ENCODE measurements around the gene WWOX.

Gene WWOX

GRCh38 chr16:79175286-79176057 lies 1076.0 kb downstream of the WWOX start:
- peak; percentile 30 for DNase-seq

DNA sequence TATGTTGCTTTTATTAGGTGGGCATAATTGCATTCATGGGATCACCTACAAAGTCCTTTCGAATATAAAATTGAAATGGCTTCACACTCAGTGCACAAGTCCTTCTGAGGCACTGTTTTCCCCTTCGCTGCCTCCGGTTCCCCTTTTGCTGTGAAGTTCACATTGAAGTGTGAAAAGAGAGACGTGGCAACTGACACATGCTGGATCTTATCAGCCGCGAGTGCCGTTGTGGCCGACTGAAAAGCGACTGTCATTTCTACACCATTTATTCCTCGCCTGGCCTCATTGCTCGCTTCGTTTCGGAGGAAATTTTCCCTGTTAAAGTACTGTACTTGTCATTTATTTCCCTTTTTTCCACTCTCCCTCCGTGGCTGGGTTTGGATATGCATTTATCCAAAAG lies 1077.6 kb downstream of the WWOX start:
- DNase-seq: no peak

GRCh38 chr16:79181419-79181818 lies 1082.0 kb downstream of the WWOX start:
- no peak for DNase-seq

- peak; percentile 10 for DNase-seq
Measured at GRCh38 chr16:79182616-79183015, 1083.2 kb downstream of the WWOX start.

DNA sequence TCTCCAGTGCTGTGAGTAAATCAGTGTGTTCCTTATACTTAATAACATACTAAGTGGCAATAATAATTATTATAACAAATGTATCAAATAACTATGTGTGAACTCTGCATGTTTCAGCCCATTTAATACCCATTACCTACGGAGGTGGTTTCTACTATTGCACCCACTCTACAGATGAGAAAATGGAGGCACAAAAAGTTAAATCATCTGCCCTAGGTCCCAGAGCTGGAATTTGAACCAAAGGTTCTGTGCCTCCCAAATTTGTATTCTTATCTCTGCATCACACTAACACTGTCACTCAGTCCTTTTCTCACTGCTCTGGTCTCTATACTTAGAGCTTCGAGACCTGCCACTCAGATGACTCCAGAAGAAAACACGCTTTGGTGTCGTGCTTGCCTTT lies 1084.1 kb downstream of the WWOX start:
- DNase-seq: no peak

GRCh38 chr16:79184464-79185030 lies 1085.1 kb downstream of the WWOX start:
- no peak for DNase-seq

GRCh38 chr16:79185711-79186110 lies 1086.3 kb downstream of the WWOX start:
- no peak for DNase-seq

- DNase-seq: no peak
Measured at GRCh38 chr16:79186196-79186595, 1086.7 kb downstream of the WWOX start.

DNA sequence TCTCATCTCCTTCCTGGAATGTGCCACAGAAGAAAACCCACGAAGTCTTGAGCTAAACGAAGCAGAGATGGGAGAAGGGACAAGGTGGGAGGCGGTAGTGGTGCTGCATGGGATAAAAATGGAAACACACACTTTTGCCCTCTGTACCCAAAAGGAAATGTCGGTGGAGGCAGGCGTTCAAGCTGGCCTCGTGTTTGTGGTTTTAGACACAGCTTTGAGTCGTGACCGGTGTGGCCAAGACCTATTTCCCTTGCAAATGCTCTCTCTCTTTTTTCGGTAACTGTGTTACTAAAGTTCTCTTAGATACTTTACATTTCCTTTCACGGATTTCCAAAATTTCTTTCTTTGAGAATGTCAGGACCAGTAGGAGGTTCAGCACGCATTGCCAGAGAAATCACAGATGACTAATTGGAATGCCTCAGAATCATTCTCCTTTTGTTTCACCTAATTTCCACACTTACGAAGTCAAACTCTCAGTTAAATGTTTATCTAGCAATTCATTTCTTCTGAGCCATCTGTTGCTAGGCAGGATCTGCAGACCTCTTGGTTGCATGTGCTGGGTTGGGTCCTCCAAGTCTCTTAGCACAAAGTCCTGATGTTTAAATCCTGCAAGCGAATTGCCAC lies 1088.8 kb downstream of the WWOX start:
- no peak for DNase-seq

- DNase-seq: no peak
Measured at GRCh38 chr16:79188739-79189122, 1089.3 kb downstream of the WWOX start.

- no peak for DNase-seq
Measured at GRCh38 chr16:79190542-79190941, 1091.1 kb downstream of the WWOX start.

- no peak for DNase-seq
Measured at GRCh38 chr16:79191933-79192332, 1092.5 kb downstream of the WWOX start.

GRCh38 chr16:79192904-79193303 lies 1093.5 kb downstream of the WWOX start:
- DNase-seq: no peak

DNA sequence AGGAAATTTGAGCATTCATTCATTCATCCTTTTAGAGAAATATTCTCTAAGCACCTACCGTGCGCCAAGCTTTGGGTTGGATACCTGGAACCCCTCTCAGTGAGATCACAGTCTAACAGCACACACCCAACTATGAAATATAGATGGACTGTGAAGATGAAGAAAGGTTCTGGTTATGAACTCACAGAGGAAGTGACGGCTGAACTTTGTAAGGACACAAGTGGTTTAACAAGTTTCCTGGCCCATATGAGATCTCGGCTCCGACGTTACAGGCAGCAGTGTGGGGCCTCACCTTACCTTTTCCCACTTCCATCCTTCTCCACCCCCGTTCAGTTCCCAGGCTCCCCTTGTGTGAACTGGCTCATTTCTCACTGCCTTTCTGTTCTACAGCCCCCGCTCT lies 1094.8 kb downstream of the WWOX start:
- DNase-seq: no peak

DNA sequence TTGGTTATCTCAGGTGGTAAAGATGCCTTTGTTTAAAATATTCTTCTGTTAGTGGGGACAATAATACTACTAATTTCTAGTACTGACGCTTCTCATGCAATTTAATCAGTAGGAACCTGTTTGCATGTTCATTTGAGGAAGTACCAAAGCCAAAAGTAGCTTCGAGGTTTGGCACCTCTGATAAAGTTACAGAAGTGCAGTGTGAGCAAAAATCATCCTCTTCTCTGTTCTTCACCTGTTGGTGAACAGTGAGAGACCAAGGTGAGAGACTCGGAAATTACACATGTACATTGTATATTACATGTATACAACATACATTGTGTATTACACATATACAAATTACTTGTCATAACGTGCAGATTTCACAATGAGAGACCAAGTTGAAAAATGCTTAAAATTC lies 1096.5 kb downstream of the WWOX start:
- no peak for DNase-seq

DNA sequence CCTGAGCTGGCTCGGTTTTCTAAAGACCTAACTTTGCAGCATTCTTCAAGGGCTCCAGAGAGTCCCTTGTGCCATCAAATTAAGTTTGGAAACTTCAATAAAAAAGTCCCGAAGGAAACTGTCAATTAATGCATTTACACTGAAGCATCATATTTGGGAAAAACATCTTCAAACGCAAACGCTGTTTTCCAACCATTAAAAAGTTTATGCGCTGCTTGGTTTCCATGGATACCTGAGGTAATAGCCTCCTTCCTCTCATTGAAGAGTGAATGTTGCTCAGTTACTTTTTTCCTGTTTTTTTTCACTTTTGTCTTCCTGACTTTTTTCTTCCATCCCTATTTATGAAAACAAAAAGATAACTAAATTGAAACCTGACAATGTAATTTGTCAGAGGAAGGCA lies 1102.0 kb downstream of the WWOX start:
- DNase-seq: no peak

- DNase-seq: no peak
Measured at GRCh38 chr16:79202977-79203376, 1103.5 kb downstream of the WWOX start.

DNA sequence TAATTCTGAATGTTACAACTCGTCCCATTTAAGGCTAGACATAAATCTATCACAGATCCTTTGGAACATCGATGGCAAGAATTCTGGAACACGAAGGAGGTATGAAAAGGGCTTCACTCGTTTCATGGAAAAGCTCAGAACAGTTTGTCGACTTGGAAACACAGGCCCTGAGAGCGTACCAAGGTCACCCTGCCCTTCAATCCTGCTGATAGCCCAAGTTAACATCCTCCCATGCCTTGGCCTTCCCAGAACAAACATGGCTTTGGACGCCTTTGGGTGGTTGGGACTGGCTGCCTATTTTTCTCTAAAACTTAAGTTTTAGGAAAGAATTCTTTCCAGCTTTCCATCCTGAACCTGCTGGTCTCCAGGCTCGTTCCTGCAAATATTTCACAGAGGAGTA lies 1105.0 kb downstream of the WWOX start:
- DNase-seq: no peak

GRCh38 chr16:79206889-79207288 lies 1107.4 kb downstream of the WWOX start:
- DNase-seq: no peak

DNA sequence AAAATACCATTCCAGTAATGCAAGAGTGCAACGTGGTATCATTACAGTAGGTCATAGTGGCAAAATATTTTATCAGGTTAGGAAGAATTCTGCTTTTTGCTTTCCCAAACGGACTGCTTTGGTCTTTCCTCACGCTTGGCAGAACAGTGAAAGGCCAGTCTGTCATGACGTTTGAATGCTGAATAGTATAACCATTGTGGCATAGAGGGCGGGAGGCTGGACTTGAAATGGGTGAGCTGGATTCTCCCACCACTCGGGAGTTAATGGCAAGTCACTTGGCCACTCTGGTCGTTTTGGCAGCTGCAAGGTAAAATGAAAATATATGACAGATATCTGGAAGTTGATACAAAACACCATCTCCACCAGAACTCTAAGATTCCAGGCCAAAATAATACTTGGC lies 1109.9 kb downstream of the WWOX start:
- DNase-seq: no peak

DNA sequence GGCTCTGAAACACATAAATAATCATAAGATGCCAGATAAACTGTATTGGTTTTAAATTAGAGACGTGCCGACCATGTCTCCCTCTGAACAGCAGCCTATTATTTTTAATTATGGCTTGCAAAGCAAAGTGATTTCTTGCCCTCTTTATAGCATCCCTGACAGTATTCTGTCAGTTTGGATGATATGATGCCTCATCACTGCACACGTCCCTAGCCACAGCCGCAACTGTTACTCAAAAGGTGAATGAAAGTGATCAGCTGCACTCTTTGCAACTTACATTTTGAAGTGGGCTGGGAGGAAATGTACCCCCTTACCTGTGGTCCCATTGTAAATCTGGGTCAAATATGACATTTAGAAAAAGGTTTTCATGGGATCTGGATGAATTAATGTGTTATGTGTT lies 1111.2 kb downstream of the WWOX start:
- peak; percentile 47 for DNase-seq

DNA sequence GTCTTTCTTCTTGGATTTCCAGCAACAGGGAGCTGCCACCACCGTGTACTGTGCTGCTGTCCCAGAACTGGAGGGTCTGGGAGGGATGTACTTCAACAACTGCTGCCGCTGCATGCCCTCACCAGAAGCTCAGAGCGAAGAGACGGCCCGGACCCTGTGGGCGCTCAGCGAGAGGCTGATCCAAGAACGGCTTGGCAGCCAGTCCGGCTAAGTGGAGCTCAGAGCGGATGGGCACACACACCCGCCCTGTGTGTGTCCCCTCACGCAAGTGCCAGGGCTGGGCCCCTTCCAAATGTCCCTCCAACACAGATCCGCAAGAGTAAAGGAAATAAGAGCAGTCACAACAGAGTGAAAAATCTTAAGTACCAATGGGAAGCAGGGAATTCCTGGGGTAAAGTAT lies 1112.1 kb downstream of the WWOX start:
- no peak for DNase-seq

GRCh38 chr16:79212114-79212791 lies 1112.8 kb downstream of the WWOX start:
- no peak for DNase-seq

DNA sequence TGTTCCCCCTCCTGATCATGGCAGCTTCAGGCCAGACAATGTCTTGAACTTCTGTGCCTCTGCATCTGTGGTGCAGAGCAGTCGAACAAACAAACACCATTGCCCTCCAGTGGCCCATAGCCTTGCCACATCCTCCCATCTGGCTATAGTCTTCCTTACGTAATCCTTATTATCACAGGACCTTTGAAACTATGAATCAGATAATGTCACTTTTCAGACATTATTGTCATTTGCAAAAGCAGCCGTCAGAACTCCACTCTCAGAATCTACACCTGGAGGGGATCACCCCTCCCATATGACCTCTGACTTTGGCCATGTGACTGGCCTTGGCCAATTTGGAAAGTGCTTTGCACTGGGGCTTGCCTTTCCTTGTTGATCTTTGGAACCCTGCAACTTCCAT lies 1113.8 kb downstream of the WWOX start:
- DNase-seq: no peak

Measured in activated CD4-positive, alpha-beta T cell treated with anti-CD3 and anti-CD28 coated beads, Interleukin-2, Interleukin-6, amounts not matched to agents 100 ng/mL and 50 ng/mL, durations not matched to agents 16 hours and 8 hours (primary cell).